OCI-LY3 (cell line): ENCODE results near the gene TSR3.

ENCODE experiments used
- CTCF ChIP-seq: fragments of 200-600, 300-600 bp; sonication (generic); IDR thresholded peaks from 2 replicates; pipeline ENCODE4 v1.5.1; 2014; ENCODE audit warnings: antibody characterized with exemption, low read length, low read depth
- EZH2phosphoT487 ChIP-seq: fragments of 200-600 bp; shearing (Covaris generic); IDR thresholded peaks from 2 replicates; pipeline ENCODE4 v1.6.1; 2018; ENCODE audit warnings: antibody characterized with exemption, mixed run types, low read depth

GRCh38 chr16:1344499-1344898, 7.2 kb downstream of the TSR3 start:
- TF ChIP-seq CTCF (no peak), EZH2phosphoT487 (no peak)
